Measurements from ENCODE around the gene HNRNPA1L2.
"Not testable (repeated sequence)": the region's sequence is repeated elsewhere in the genome, so short reads cannot be mapped to it uniquely, and the experiment has no call there.

HNRNPA1L2 gene

DNA sequence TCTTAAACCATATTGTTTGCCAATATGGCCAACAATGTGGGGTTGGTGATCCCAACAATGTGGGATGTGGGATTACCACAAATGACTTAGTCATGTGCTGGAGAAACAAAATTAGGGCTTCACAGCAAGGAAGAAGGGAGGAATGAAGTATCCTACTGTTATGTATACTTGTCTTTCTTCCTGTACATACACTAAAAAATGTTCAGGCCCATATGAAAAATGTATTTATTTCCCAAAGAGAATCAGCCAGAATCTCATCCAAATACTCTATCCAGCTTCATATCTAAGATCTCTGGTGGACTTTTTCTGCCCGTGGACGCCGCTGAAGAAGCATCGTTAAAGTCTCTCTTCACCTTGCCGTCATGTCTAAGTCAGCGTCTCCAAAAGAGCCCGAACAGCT lies at the start of gene HNRNPA1L2:
Gene HNRNPA1L2, plus strand, starts transcription at position 301 of the 400 bp plus-strand sequence. Its CDS starts 62 bp downstream, at position 363.
- no peak for DNase-seq (ENCODE audit: low read depth)

- not testable (repeated sequence) for DNase-seq (ENCODE audit: low read depth)
Measured at GRCh38 chr13:52593175-52593574, 49.1 kb upstream of the HNRNPA1L2 start.

DNA sequence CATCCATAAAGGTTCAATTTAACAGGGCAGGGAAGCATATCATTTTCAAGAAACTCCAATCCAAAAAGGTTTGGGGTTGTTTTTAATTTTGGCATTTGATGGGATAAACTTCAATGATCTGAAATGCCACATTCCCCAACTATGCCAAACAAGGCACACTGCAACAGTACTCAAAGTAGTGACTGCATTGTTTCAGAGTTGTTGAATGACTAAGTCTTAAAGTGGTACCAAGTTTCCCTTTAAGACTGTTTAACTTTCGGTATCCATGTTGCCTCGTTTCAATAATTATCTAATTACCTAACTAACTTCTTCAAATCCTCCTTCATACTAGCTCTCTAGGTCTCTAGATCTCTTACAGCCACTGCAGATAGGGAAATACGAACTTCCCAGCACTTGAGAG lies 48.4 kb upstream of the HNRNPA1L2 start:
- not testable (repeated sequence) for DNase-seq (ENCODE audit: low read depth)

GRCh38 chr13:52594295-52594694 lies 47.9 kb upstream of the HNRNPA1L2 start:
- not testable (repeated sequence) for DNase-seq (ENCODE audit: low read depth)

DNA sequence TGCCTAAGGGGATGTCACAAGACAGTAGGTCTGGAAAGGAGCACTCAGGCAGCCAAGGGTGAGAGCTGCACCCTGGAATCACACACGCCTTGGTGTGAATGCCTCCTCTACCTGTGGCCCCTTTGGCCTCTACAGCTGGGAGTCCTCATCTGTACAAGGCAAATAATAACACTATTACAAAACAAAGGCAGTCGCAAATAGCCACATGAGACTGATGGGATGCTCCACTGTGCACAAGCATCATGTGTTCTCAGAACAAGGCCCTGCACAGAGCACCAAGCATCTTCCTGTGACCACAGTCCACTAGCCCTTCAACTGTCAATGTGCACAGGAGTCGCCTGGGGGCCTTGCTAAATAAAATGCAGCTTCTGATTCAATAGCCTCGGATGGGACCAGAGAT lies 44.6 kb upstream of the HNRNPA1L2 start:
- no peak for DNase-seq (ENCODE audit: low read depth)

GRCh38 chr13:52599037-52599847 lies 43.0 kb upstream of the HNRNPA1L2 start:
- DNase-seq (ENCODE audit: low read depth) = no peak

DNA sequence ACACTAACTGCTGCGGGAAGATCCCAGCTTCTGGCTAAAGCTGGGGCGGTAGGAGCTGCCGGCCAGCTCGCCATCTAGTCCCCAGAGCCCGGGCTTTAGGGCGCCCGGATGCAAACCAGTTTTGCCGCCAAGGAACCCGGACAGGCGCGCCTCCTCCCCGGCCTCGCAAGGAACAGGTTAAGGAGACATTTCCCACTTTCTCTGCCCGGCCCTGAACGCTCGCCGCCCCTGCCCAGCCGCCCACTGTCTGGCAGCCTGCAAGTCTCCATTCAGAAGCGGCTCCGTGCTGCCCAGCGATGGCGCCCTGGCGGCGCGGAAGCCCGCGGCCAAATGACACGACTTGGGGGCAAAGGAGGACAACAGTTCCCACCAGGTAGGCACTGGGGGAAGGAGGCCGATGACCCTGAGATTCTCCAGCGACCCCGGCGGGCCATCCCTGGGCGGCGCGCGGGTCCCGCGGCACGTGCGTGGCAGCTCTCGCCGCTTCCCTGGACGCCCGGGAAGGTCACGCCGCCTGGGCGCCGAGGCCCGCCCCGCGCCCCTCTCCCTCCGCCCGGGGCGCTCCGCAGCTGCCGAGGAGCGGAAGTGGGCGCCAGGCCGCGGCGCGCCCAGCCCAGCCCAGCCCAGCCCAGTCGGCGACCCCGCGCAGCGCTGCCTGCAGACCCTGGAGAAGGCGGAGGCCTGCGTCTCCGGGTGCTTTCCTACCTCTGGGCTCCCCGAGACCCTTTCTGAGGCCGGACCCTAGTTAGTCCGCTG lies 42.2 kb upstream of the HNRNPA1L2 start:
- DNase-seq (ENCODE audit: low read depth) = no peak

DNA sequence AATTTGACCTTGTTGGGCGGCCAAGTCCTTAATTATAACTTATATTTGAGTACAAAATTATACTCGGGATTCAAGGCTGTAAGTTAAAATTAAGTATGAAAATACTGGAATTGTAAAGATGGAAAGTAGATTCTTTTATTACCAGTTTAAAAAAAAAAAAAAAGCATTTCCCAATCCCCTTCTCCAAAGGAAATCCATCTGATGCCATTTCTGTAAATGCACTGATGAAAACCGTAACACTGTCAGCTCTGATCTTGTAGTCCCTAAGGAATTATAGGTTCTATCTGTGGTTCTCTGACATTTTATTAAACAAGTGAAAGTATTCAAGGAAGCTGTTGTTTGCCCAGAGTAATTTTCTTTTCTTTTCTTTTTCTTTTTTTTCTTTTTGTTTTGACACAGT lies 41.6 kb upstream of the HNRNPA1L2 start:
- DNase-seq (ENCODE audit: low read depth) = no peak

GRCh38 chr13:52603316-52603715 lies 38.9 kb upstream of the HNRNPA1L2 start:
- DNase-seq (ENCODE audit: low read depth) = not testable (repeated sequence)

DNA sequence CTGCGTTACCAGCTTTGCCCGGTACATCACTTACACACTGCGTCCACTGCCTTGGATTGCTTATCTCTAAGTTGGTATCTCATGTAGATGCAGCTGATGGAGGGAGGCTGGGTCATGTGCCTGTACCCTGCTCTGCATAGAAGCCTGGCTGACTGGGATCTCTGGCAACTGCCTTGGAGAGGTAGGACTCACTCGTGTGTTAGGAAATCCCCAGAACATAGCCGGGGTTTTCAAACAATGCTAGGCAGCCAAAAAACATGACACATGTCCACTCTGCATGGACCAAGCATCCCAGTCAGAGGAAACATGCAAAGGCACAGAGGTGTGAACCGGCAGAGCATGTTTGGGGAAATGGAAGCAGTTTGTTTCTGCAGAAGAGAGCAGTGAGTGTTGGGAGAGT lies 36.1 kb upstream of the HNRNPA1L2 start:
- DNase-seq (ENCODE audit: low read depth) = not testable (repeated sequence)

GRCh38 chr13:52606795-52607194 lies 35.4 kb upstream of the HNRNPA1L2 start:
- DNase-seq (ENCODE audit: low read depth) = not testable (repeated sequence)

- DNase-seq (ENCODE audit: low read depth) = not testable (repeated sequence)
Measured at GRCh38 chr13:52608184-52608583, 34.0 kb upstream of the HNRNPA1L2 start.

GRCh38 chr13:52609013-52609606 lies 33.1 kb upstream of the HNRNPA1L2 start:
- DNase-seq (ENCODE audit: low read depth) = not testable (repeated sequence)

- not testable (repeated sequence) for DNase-seq (ENCODE audit: low read depth)
Measured at GRCh38 chr13:52610158-52610557, 32.1 kb upstream of the HNRNPA1L2 start.

DNA sequence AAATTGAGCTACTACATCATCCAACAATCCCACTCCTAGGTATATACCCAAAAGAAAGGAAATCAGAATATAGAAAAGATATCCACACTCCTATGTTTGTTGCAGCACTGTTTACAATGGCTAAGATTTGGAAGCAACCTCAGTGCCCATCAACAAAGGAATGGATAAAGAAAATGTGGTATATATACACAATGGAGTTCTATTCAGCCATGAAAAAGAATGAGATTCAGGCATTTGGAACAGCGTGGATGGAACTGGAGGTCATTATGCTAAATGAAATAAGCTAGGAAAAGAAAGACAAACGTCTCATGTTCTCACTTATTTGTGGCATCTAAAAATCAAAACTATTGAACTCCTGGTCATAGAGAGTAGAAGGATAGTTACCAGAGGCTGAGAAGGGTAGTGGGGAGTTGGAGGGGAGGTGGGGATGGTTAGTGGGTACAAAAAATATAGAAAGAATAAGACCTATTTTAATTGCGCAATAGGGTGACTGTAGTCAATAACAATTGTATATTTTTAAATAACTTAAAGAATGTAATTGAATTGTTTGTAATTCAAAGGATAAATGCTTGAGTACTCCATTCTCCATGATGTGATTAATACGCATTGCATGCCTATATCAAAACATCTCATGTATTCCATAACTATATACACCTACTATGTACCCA lies 27.0 kb upstream of the HNRNPA1L2 start:
- no peak for DNase-seq (ENCODE audit: low read depth)

DNA sequence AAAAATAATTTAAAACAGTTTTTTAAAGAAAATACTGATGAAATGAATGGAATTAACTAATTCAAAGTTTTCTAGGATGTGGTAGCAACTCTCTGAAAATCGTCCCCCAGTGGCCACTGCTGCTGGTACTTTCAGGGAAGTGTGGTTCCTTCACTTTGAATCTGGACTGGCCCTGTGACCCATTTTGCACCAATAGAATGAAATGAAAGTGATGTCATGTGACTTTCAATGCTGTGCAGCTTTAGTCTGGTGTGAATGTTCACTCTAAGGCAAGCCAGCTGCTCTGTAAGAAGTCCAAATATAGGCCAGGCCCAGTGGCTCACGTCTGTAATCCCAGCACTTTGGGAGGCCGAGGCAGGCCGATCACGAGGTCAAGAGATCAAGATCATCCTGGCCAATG lies 26.4 kb upstream of the HNRNPA1L2 start:
- DNase-seq (ENCODE audit: low read depth) = no peak

- DNase-seq (ENCODE audit: low read depth) = peak; percentile 69
Measured at GRCh38 chr13:52617070-52618060, 24.9 kb upstream of the HNRNPA1L2 start.

DNA sequence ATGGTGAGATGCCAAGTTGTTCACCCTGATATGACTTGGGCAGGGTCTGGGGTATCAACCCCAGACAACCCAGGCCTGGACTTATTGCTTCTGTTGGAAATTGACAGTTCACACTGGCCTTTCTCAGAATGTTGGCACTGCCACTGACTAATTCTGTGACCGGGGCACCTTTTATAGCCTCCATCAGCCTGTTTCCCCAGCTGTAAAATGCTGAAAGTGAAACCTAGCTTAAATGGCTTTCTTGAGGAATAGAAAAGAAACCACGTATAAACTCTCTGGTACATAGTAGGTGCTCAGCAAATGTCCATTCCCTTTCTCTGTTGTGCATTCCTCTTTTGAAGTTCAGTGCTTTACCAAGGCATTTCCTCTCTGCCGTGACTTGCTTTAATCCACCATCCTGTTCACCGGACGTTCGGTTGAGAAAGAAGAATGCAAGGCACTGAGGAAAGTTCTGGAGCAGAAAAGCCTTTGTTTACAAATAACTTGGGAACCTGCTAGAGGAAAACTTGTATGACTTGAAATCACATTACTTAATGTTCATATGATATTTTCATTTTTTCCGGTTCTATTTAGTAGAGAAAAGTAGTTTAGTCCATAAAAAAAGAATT lies 11.0 kb upstream of the HNRNPA1L2 start:
- not testable (repeated sequence) for DNase-seq (ENCODE audit: low read depth)

DNA sequence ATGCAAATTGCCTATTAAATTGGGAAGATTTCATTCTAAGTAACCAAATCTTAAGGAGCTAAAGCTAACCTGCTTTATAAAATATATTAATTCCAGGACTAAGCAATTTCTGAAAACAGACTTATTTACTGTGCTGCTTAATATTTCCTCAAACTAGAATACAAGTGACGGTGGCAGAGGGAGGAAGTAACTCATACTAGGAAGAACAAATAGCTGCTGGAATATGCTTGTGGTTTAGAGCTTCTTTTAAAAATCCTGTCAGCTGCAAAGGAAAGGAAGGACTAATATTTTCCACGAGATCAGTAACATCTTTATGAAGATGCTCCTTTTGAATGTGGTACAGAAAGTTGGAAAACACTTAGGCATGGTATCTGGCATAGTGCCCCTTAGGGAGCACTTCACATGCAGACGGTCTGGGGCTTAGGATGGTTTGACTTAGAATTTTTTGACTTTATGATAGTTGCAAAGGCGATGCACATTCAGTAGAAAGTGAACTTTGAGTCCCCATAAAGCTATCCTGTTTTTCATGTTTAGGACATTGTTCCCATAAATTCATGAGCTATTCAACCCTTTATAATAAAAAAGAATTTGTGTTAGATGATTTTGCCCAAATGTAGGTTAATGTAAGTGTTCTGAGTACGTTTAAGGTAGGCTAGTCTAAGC lies 3.4 kb upstream of the HNRNPA1L2 start:
- no peak for DNase-seq (ENCODE audit: low read depth)

GRCh38 chr13:52644108-52644507 lies 1.9 kb downstream of the HNRNPA1L2 start:
- no peak for DNase-seq (ENCODE audit: low read depth)
